Neural progenitor cell (in vitro differentiated cells): ENCODE data around the gene BCAS3.

Experiments used
- EZH2 ChIP-seq: fragments of 200-600 bp; sonication (generic); IDR thresholded peaks from 2 replicates; pipeline ENCODE4 v1.6.1; 2017; ENCODE audit warnings: antibody characterized with exemption, mild to moderate bottlenecking, moderate library complexity
- EZH2phosphoT487 ChIP-seq: fragments of 200-600 bp; sonication (generic); IDR thresholded peaks from 2 replicates; pipeline ENCODE4 v1.6.1; 2017; ENCODE audit warnings: antibody characterized with exemption
- TF ChIP-seq, protein P1 (sequence below): fragments of 200-600 bp; sonication (generic); IDR thresholded peaks from 2 replicates; pipeline ENCODE4 v1.5.1; 2017; ENCODE audit warnings: antibody characterized with exemption, mild to moderate bottlenecking

DNA sequence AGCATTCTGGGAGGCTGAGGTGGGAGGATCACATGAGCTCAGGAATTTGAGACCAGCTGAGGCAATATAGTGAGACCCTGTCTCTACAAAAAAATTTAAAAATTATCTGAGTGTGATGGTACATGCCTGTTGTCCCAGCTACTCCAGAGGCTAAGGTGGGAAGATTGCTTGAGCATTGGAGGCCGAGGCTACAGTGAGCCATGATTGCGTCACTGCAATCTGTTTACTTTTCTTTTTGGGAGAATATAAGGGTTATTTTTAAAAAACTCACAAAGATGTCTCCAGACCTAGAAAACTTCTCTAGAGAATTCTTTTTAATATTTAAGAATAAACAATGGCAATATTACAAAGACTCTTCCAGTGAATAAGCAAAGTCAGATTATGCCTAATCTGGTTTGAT lies 226.9 kb downstream of the BCAS3 start:
- TF ChIP-seq, protein P1, sequence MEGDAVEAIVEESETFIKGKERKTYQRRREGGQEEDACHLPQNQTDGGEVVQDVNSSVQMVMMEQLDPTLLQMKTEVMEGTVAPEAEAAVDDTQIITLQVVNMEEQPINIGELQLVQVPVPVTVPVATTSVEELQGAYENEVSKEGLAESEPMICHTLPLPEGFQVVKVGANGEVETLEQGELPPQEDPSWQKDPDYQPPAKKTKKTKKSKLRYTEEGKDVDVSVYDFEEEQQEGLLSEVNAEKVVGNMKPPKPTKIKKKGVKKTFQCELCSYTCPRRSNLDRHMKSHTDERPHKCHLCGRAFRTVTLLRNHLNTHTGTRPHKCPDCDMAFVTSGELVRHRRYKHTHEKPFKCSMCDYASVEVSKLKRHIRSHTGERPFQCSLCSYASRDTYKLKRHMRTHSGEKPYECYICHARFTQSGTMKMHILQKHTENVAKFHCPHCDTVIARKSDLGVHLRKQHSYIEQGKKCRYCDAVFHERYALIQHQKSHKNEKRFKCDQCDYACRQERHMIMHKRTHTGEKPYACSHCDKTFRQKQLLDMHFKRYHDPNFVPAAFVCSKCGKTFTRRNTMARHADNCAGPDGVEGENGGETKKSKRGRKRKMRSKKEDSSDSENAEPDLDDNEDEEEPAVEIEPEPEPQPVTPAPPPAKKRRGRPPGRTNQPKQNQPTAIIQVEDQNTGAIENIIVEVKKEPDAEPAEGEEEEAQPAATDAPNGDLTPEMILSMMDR = no peak
- no peak for TF ChIP-seq EZH2phosphoT487
- TF ChIP-seq EZH2 = no peak
